Hematopoietic multipotent progenitor cell treated with erythropoietin and hydrocortisone succinate and interleukin-3 and kit ligand, for 8 days (in vitro differentiated cells): ENCODE results near the gene IRAK4.
"Not testable (repeated sequence)": the region's sequence is repeated elsewhere in the genome, so short reads cannot be mapped to it uniquely, and the experiment has no call there.

Experiments
- DNase-seq: peaks from one replicate; pipeline ENCODE4 v3.0.0-alpha.2; 2015

Gene IRAK4

DNA sequence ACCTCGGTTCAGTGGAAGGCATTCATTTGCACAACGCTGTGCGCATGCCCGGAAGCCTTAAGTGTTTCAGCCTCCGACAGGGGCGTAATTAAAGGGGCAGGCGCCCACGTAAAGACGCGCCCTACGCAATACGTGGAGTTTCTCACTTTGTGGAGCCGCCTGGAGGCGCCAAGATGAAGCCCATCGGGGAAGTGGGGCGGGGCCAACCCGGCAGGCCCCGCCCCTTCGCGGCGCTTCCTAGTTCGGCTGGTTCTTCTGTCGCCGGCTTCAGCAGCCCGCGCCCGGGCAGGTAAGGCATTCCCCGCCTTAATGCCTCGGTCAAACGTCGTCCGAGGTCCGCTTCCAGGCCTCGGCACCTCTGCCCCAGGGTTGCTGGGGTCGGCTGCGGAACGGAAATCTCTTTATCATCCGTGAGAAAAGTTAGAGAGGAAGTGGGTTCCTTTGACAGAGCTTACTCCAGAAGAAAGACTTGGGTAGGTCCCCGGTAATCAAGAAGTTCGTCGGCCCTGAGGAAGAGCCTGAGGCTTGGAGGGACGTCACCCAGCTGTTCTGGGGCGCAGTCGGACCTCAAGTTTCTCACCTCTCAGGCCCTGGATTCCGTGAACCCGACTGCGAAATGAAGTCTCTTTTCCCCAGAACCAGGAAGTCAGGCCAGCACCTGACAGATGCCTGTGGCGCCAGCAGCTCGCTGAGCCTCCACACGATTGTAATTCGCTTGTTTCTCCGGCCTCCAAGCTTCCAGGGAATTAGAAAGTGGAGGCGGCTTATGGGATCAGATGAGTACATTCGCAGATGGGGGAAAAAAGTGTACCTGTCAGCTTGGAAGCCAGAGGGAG is at the start of gene IRAK4, which contains the start of gene PUS7L:
Gene IRAK4, plus strand, starts transcription at position 224 of the 836 bp plus-strand sequence. CDS start 9,161 bp downstream, outside the sequence.
Gene PUS7L, minus strand, starts transcription at position 63 of the 836 bp plus-strand sequence. CDS start 3,545 bp downstream, outside the sequence.
- peak; percentile 99 for DNase-seq

DNA sequence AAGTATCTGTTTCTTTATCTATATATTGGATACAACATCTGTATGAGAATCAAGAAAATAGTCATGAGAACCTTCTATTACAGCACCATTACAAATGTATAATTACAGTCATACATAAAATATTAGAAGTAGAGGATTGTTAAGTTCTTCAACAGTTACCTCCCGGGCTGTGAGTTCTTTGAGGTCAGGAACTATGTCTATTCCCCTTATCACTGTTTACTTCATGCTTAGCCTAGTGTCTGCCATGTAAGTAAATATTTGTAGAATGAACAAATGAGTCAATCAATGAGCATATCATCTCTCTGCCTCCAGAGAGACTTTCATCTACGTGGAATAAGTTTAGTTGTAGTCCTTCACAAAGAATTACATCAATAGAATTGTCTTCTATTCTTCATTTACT is 47.4 kb upstream of the IRAK4 start:
- DNase-seq = no peak

DNA sequence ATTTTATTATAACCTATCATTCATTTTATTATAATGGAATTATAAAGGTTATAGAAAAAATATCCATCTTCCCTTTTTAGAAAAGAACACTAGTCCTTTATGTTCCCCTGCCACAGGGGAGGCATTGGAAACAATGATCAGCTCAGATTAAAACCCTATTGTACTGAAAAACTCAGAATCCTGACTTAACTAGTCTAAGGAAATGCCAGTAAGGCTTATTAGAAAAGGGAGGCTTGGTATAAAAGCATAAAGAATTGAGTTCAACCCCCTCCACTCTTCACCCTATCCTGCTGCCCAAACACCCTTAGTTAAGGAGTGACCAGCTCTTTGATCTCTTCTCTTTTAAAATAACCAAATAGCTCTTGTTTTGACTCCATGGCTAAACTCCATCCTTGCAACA is 36.1 kb upstream of the IRAK4 start:
- no peak for DNase-seq

DNA sequence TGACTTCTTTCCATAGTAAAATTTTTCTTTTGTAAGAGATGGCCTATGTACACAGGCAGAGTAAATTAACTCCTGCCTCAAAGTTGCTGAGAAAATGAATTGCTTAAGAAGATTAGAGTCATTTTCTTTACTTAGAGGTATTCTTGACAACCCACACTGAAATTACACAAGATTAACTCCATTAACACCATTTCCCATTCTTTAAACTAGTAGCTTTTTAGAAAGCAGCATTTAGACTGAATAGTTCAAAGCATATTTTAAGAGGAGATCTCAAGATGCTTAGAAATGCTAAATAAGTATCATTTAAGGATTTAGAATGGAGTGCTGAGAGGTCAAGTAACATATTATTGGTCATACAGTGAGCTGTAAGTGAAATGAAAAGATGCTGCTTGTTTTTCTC is 35.6 kb upstream of the IRAK4 start:
- DNase-seq = no peak

DNA sequence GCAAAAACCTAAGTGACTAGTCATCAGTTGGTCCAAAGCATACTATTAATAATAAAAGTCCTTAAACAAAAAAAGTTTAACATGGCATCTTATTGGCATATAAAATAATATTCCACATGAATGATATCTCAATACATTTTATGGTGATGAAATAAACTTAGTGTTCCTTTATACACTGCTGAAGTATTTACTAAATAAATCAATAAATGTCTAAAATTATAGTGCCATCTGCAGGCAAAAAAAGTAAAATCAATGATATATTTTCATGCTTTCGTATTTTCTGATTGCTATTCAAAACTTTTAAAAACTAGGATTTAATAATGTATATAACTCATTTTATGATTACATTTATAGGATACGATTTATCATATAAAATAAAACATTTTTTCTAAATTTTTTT is 30.6 kb upstream of the IRAK4 start:
- DNase-seq = no peak

DNA sequence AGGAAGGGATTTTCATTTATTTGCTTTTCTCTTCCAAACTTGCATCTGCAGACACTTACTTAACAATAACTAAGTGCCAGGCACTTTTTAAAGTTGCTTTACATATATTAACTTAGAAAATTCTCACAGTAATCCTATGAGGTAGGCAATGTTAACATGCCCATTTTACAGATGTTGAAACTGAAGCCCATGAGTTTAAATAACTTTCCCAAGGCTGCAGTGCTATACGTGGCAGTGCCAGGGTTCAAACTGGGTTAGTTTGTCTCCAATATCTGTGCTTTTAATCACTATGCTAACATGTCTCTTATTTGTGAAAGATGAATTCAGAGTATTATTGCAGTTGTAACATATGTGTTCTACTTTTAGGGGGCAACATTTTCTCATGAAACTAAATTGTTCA is 30.1 kb upstream of the IRAK4 start:
- no peak for DNase-seq

DNA sequence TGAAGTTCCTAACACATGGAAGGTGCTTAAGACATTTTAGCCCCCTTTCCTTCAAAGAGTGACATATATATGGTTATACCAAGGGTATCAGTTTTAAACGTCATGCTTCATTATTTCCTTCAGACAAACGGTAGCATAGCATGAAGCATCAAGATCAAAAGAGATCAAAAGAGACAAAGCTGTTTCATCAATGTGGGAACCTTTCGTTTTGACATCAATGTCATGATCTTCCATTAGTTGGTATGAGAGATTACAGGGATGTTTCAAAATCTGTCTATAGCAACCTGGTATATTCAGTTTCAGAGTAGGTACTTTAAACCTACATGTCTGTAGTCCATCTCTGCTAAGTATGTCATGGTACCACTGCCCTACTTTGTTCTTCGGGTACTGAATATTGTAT is 28.5 kb upstream of the IRAK4 start:
- no peak for DNase-seq

DNA sequence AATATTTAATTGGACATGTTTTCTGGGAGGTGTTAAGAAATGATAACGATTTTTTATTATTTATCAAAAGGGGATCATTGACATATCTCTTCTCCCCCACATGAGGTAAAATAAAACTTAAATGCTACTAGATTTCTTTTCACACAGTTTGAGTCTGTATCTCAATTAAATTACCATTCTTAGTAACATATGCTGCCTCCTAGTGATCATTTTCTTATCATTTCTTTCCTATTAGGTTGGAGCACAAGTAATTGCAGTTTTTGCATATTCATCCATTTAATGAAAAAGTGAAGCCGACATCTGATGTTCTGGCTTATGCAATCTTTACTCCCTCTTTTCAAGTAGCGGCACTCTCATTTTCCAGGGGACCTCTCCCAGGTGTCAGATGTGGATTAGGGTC is 25.1 kb upstream of the IRAK4 start:
- DNase-seq = no peak

DNA sequence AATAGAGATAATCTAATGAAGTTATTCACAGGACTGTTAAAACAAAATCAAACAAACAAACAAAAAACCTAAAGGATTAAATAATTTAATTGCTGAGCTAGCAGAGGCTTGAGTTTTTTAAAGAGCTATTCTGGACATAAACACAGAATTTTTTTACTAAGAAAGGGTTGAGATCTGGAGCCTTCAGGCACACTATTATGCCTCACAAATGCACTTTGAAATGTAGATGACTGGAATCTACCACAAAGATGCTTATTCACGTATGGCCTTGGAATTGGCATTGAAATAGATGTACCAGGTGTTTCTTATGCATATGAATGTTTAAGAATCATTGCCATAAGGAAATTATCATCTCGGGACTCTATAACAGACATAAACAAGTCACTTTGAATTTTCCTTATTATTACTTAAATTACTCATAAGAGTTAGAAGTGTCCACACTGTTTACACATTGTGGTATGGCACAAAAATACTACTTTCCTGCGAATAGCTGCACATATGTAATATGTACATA is 21.8 kb upstream of the IRAK4 start:
- no peak for DNase-seq

DNA sequence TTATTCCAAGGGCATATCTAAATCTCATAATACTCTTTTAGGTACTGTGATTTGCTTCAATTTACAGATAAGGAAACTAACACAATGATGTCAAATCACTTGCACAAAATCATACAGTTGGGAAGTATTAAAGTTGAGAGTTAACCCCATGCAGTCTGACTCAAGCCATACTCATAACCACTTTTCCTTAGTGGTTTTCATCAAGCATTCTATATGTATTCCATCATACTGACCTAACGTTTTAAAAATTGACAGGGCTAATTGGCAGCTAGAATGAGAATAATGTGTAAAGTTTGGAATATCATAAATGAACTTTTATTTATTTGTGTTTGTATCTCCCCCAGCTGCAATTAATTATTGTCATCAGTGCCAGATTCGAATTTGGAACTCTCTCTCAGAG is 21.1 kb upstream of the IRAK4 start:
- DNase-seq = no peak

DNA sequence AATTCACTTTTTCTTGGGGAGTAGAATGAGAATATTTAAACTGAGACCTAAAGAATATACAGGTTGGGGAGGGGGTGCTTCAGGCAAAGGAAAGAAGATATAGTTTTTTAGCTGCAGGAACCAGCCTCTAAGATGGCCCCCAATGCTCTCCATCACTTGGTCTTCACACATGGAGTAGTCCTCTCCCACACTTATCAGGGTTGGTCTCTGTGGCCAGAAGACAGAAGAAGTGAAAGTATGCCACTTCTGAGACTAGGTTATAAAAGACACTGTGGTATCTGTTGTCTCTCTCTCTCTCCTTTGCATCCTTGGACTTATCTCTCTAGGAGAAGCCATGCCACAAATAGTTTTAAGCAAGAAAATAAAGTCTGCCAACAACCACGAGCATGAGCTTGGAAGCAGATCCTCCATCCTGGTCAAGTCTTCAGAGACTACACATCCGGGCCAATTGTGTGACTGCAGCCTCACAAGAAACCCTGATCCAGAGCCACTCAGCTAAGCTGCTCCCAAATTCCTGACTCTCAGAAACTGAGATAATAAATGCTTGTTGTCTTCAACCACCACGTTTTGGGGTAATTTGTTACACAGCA is 18.1 kb upstream of the IRAK4 start:
- DNase-seq = no peak

DNA sequence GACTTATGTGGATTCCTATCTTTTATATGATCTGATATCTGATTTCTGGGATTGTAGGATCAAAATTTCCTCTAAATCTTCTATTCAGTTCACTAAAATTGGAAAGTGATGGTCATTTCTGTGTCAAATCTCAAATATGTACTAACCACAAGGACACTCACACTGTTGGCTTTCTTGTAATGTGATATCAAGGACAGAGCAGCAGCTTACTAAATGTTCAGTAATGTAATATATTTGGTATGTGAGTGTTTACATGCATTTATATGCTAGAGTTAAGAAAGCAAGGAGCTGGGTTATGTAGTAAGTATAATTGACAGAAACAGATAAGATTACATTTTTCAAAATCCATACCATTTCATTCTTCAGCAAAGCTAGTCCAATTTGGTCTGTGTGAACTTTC is 16.6 kb upstream of the IRAK4 start:
- no peak for DNase-seq

DNA sequence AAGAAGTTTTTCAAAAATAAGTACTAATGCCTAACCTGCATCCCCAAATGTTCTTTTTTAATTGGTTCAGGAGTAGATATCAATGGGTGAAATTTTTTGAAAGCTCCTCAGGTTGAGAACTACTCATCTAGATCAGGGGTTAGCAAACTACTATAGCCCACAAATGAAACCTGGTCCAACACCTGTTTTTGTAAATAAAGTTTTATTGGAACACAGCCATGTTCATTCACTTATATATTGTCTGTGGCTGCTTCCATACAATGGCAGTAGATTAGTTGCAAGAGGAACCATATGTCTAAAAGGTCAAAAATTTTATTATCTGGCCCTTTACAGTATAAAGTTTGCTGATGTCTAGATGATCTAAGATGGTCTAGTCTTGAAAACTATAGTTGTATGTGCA is 13.9 kb upstream of the IRAK4 start:
- DNase-seq = no peak

DNA sequence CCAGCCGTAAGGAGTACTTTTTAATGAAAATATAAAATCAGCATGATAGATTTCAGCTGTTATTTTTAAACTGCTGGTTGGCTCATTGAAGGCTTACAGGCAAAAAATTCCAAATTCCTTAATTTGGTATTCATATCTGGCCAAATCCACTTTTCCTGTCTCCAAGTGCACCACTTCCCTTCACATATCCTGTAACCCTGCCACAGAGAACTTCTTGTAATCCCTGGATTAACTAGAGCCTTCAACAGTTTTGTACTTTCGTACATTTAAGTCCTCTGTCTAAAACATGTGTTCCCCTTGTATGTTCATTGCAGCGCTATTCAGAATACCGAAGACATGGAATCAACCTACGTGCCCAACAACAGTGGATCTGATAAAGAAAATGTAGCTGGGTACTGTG is 9.7 kb upstream of the IRAK4 start:
- DNase-seq = no peak

DNA sequence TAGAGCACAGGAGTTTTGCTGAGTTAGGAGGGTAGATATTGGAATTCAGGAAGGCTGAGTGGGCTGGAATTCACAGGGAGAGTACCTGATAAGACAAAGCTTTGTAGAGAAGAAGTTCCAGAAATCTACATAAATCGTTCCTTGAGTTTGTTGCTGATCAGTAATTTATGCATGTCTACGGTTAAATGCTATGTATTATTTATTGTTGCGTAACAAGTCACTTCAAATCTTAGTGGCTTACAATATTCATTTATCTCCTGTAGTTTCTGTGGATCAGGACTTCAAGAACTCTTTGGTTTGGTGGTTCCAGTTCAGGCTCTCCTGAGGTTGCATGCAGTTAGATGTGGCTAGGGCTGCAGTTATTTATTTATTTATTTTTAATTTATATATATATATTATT is 7.9 kb upstream of the IRAK4 start:
- no peak for DNase-seq

DNA sequence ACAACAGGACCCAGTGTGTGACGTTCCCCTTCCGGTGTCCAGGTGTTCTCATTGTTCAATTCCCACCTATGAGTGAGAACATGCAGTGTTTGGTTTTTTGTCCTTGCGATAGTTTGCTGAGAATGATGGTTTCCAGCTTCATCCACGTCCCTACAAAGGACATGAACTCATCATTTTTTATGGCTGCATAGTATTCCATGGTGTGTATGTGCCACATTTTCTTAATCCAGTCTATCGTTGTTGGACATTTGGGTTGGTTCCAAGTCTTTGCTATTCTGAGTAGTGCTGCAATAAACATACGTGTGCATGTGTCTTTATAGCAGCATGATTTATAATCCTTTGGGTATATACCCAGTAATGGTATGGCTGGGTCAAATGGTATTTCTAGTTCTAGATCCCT is 7.4 kb upstream of the IRAK4 start:
- DNase-seq = not testable (repeated sequence)

DNA sequence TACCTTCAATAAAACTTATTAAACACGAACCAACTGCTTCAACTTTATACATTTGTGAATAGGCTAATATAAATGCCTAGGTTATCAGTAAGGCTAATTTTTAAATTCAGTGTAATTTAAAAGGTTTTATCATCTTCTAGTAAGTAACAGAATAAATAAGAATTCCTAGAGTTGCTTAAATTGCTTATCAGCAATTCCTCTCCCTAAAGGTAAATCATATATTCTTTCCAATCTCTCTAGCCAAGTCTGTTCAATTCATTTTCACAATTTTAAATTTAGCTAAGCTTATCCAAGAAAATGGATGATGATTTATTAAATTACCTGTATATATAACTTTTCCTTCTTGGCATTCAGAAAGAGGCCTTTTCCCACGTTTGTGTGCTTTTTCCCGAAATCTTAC is 4.7 kb upstream of the IRAK4 start:
- DNase-seq = no peak

DNA sequence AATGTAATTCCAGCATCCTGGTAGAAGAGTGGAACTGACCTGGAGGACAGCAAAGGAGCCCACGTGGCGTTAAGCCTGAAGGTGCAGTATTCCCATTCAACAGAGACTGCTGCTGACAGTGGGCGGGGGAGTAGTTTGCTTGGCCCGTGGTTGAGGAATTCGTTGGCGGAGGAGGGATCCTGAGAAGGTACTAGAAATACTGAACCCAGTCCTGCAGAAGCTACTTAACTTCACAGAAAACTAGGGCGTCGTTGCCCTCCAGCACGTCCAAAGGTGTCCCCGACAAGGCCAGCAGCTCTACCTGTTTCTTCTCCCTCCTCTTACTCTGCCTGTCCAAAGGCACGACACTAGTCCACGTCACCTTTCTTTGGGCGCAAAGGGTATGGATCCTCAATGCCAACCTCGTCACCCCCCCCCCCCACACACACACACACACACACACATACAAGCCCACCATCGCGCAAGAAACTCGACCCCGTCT is 464 bp upstream of the IRAK4 start:
- DNase-seq = peak; percentile 50

DNA sequence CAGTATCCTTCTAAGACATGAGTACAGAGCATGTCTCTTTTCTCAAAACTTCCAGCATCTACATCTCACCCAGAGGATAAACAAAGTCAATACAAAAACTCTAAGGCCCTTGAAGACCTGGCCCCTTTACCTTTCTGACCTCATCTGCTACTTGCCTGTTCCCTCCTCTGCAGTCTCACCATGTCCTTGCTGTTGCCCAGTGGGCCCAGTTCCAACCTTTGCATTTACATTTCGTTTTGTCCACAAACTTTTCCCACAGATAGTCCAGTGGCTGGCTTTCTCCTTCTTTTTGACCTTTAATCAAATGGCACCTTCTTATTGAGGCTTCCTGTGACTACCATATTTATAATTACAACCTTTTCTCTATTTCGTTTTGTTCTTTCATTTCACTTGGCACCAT is 1.6 kb downstream of the IRAK4 start:
- DNase-seq = peak; percentile 9

DNA sequence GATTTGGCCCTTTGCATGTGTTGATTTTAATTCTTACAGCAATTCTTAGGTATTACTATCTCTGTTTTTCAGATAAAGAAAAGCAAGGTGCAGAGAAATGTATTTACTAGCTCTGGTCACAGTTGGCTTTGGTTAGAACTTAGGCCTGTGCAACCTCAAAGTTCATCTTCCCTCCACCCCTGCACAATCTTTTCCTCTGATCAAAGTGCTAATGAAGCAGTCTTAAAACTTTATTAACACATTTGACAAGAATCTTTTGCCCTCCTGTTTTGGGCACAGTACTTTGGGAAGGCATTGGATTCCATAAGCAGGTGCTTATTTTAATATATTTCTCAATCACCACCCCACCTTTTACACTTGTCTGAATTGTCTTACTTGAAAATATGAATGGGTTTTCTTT is 2.7 kb downstream of the IRAK4 start:
- DNase-seq = peak; percentile 25

DNA sequence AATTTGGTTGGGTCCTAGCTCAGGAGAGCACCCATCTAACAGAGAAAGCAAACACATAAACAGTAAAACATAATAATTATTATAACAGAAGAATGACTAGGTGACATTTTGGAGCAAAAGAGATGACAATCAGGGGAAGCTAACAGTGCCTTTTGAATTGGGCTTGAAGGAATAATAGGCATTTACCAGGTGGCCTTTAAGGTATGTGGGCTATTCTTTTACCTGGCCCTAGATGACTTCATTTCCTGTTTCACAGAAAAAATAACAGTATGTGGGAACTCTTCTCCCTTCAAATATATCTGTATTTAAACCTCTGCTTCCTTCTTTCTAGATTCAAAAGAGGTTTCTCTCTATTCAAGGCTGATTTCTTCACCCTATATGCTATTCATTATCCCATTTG is 3.8 kb downstream of the IRAK4 start:
- no peak for DNase-seq

DNA sequence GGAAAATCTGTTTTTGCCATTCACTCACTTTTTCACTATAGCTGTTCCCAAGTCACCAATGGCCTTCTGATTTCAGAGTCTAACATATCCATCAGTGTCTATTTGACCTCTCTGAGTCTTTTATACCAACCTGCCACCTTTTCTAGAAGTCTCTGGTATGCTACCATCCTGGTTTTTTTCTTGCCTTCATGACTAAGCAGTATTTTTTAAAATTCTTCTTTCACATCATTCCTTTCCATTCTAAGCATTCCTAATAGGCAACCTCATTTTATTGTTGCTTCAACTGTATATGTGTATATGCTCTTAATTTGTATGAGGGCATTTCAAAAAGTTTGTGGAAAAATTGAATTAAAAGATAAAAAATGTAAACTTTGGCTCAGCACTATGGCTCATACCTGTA is 5.0 kb downstream of the IRAK4 start:
- no peak for DNase-seq

DNA sequence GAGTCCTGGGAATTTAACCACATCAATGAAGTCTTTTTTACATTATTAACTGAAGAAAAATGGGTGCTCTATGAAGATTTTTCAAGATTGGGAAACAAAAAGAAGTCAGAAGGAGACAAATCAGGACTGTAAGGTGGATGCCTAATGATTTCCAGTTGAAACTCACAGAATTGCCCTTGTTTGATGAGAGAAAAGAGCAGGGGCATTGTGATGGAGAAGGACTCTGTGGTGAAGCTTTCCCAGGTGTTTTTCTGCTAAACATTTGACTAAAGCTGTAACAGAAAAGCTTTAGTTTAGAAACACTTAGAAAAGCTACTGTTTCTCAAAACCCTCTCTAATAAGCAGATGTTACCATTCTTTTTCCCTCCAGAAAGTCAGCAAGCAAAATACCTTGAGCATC is 5.8 kb downstream of the IRAK4 start:
- DNase-seq = no peak

DNA sequence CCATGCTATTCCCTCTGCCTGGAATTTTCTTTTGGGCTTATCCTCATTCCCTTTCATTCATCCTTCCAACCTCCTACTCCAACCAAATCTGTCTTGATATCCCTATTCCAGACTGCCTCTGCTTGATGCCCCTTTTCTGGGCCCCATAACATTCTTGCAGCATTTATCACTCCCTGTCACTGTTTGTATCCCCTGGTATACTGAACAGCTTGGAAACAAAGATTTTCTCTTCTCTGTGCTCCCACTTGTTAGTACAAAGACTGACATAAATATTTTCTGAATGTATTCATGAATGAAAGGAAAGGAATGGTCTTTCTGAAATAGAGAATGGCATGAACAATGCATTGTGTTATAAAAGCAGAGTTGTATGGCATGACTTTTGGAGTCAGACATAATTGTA is 7.5 kb downstream of the IRAK4 start:
- DNase-seq = no peak
